PFSK-1 (cell line): ENCODE results near the gene DPH1.

Source experiments
- FOXP2 ChIP-seq: optimal IDR thresholded peaks from 2 replicates; pipeline ENCODE3; 2011; ENCODE audit warnings: borderline replicate concordance, control low read depth, inconsistent platforms; ENCODE audit not compliant: insufficient read depth; ENCODE audit errors: extremely low read length, extremely low read depth
- POLR2AphosphoS5 ChIP-seq: IDR thresholded peaks from 2 replicates; pipeline ENCODE4 v1.6.1; 2012; ENCODE audit warnings: low read depth, mild to moderate bottlenecking, control low read depth, low read length, moderate library complexity
- REST ChIP-seq, 2 experiments: IDR thresholded peaks; 2 replicates each; pipeline versions ENCODE4 v1.6.1 to v1.8.0; 2011 to 2012; ENCODE audit warnings: low read depth in 2 of 2, low read length in 2 of 2, control low read depth in 1 of 2, inconsistent platforms in 1 of 2, mild to moderate bottlenecking in 1 of 2, moderate library complexity in 1 of 2; ENCODE audit not compliant: insufficient read depth in 1 of 2
- SIN3A ChIP-seq: IDR thresholded peaks from 2 replicates; pipeline ENCODE4 v1.6.1; 2012; ENCODE audit warnings: mild to moderate bottlenecking, low read length, moderate library complexity, borderline replicate concordance; ENCODE audit not compliant: insufficient read depth
- TAF1 ChIP-seq: IDR thresholded peaks from 2 replicates; pipeline ENCODE4 v1.6.1; 2012; ENCODE audit warnings: low read length, control low read depth, borderline replicate concordance; ENCODE audit not compliant: insufficient read depth

Gene DPH1

DNA sequence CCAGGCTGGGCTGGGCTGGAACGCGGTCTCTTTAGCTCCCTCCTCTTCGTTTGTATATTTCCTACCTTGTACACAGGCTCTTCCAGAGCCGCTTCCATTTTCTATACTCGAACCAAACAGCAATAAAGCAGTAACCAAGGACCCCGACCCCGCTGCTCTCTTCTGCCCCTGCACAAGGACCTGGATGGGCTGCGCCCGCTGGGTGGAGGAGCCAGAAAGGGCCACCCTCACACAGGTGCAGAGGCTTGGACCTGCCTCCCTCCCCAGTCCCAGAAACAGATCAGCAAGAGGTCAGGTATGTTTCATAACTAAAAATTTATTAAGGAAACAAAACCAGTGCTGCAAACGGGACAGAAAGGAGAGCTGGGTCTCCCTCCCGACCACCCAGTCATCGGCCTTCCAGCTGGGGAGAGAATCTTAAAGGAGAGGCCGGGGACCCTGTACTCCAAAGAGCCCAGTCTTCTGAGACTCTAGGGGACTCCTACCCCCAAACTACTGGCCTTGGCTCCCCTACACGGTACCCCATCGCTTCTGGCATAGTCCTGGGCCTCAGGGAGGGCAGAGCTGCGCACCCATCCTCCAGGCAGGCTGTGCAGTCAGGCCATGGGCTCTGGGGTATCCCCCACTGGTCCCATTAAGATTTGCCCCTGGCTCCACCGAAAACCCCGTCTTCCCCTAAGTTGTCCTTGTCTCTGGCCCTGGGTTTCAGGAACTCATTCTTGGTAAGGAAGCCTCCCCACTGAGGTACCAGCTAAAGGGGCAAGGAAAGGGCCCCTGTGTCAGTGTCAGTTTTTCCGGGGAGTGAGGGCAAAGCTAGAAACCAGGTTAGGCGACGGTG is 29.8 kb downstream of the DPH1 start:
- TF ChIP-seq REST (IDR thresholded peaks at IDR 0.05; ENCODE audit: insufficient read depth in 1 of 2, low read depth in 2 of 2, low read length in 2 of 2) = no peak
- no peak for TF ChIP-seq SIN3A
- no peak for TF ChIP-seq TAF1
- no peak for TF ChIP-seq POLR2AphosphoS5
- no peak for TF ChIP-seq FOXP2

DNA sequence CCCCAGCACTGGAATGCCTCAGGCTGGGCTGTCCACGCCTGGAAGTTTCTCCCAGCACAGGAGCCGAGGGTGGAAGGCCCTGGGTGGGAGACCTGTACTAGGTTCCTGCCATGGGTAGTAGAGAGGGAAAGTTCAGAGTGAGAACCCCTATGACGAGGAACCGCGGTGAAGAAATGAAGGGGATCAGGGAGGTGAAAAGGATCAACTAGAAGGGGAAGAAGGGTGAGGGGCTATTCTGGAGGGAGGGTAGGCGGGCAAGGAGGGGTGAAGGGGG is 30.4 kb downstream of the DPH1 start:
- no peak for TF ChIP-seq FOXP2
- TF ChIP-seq REST (IDR thresholded peaks at IDR 0.05; ENCODE audit: insufficient read depth in 1 of 2, low read depth in 2 of 2, low read length in 2 of 2) = no peak
- no peak for TF ChIP-seq SIN3A
- TF ChIP-seq POLR2AphosphoS5 = no peak
- no peak for TF ChIP-seq TAF1

DNA sequence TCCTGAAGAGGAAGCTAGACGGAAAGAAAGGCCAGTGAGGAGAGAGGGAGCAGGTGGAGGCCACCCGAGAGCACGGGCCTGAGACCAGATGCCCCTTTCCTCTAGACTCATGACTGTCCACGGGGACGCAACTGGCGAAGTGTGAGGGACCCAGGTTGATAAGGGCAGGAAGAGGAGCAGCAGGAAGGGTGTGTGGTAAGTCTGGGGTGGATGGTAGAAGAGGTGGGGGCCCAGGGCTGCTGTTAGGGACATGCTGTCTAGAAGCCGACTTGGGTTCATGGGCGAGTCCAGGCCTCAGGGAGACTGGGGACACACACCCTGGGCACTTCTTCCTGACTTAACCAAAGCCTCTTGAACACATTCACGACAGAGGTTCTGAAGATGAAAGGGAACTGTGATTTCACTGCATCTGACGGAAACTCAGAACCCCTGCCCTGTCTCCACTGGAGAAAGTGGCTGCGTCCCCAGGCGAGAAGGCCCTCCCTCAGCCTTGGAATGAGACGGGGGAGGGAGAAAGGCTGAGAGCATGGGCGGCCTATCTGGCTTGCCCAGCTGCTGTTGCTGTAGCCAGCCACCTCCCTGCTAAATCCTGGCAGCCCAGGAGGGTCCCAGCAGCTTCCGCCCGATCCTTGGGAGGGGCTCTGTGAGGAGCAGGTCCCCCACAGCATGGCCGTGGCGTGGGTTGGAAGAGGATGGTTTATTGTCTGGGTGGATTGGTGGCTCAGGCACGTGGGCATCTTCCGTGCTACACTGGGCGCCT is 30.9 kb downstream of the DPH1 start:
- TF ChIP-seq TAF1 = no peak
- no peak; the same call in 1 of the 2 replicates for TF ChIP-seq POLR2AphosphoS5
- no peak for TF ChIP-seq REST (IDR thresholded peaks at IDR 0.05; ENCODE audit: insufficient read depth in 1 of 2, low read depth in 2 of 2, low read length in 2 of 2)
- TF ChIP-seq SIN3A = no peak
- TF ChIP-seq FOXP2 = no peak

GRCh38 chr17:2061441-2061958 is 31.5 kb downstream of the DPH1 start:
- TF ChIP-seq TAF1 (no peak), REST (IDR thresholded peaks at IDR 0.05; ENCODE audit: insufficient read depth in 1 of 2, low read depth in 2 of 2, low read length in 2 of 2) (no peak), FOXP2 (no peak), SIN3A (no peak), POLR2AphosphoS5 (no peak; the same call in 1 of the 2 replicates)
